Large intestine (tissue), 3 donors: Measurements from ENCODE around the gene XXYLT1. TPM values are rescaled to one million over a fixed set of nuclear protein-coding genes. Genes with fewer than 3 reads are reported as not detected.

Experiments
- DNase-seq, 2 donors: peaks; one replicate each; pipeline versions ENCODE4 v3.0.0 to v3.0.0-alpha.2; 2013
- H3K27ac ChIP-seq: one replicate; pipeline ENCODE4 v1.5.1; 2013; ENCODE audit warnings: low read length
- H3K27me3 ChIP-seq: 2 replicates; pipeline ENCODE4 v1.6.1; 2013; ENCODE audit warnings: low read length; ENCODE audit not compliant: control insufficient read depth, insufficient read depth
- H3K36me3 ChIP-seq: 2 replicates; pipeline ENCODE4 v1.6.1; 2013; ENCODE audit warnings: low read length; ENCODE audit not compliant: control insufficient read depth, insufficient read depth
- H3K4me1 ChIP-seq: one replicate; pipeline ENCODE4 v1.6.1; 2013; ENCODE audit warnings: low read length; ENCODE audit not compliant: control insufficient read depth, insufficient read depth
- H3K4me3 ChIP-seq: one replicate; pipeline ENCODE4 v1.5.1; 2013; ENCODE audit warnings: low read length
- H3K9me3 ChIP-seq: one replicate; pipeline ENCODE4 v1.6.1; 2013; ENCODE audit warnings: mild to moderate bottlenecking, low read depth, low read length, moderate library complexity; ENCODE audit not compliant: control insufficient read depth
- WGBS: methylation state at CpG from one replicate; pipeline ENCODE4 v1.1.5; 2013; ENCODE audit warnings: low lambda C conversion rate; ENCODE audit not compliant: insufficient coverage; 5-methylcytosine and 5-hydroxymethylcytosine counted together
- polyA plus RNA-seq: library from polyadenylated mRNA; unstranded; fragments of 120-200 nt; gene quantifications from one replicate; pipeline ENCODE4 v1.2.1, GENCODE V29; 2013

Gene XXYLT1
- polyA plus RNA-seq, 1 donor = 14.0 TPM

- peaks cover 14% of the 10 kb centered on the region for H3K4me1 ChIP-seq
- H3K36me3 ChIP-seq = no peaks in the 10 kb centered on the region
- no CpG with 5 or more reads among the region's 9 CpGs for WGBS
- H3K27ac ChIP-seq = no peak overlapping the region
- no peaks in the 10 kb centered on the region for H3K27me3 ChIP-seq
- DNase-seq = no peak
- H3K9me3 ChIP-seq = peaks cover 4% of the 10 kb centered on the region
- no peak overlapping the region for H3K4me3 ChIP-seq
These were observed 63.9 kb downstream of the XXYLT1 start for GRCh38 chr3:195207056-195207455.

DNA sequence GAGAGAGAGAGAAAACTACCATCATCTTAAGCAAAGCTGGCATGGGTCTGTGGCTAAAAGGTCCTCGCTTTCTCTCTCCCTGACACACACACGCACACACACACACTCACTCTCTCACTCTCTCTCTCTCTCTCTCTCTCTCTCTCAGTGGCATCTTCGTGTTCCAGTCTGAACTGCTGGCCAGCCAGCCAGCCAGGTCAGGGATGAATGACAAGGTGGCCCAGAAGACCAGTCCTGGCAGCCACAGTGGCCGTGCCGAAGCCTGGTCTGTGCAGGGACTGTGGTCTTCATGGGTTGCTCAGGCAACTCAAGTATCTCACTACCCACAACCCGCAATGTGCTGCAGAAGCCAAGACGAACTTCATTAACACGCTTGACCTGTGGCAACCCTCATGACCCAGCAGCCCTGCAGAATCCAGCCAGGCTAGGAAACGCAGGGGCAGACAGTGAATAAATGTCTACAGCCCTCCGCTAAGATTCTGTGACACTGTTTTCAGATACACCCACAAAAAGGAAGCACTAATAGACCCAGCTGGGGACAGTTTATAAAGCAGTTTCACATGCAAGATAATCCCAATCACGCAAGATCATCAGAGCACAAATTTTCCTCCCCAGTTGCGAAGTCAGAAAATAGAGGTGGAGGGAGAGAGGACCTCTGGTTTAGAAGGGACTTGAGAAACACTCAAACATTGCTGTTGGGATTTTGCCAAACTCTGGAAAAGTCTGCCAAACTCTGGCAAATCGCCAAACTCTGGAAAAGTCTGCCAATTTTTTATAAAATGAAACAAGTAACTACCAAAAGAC lies 66.4 kb downstream of the XXYLT1 start:
- Histone ChIP-seq H3K4me1 (peaks cover 7% of the 10 kb centered on the region), H3K4me3 (no peak overlapping the region), H3K27ac (no peak overlapping the region), H3K36me3 (no peaks in the 10 kb centered on the region), H3K9me3 (peaks cover 4% of the 10 kb centered on the region), H3K27me3 (no peaks in the 10 kb centered on the region)
- WGBS = 76% methylated on average over 2 of the region's 13 CpGs
- DNase-seq = no peak

GRCh38 chr3:195203606-195204005 lies 67.4 kb downstream of the XXYLT1 start:
- Histone ChIP-seq H3K4me1 (peaks cover 3% of the 10 kb centered on the region), H3K27me3 (no peaks in the 10 kb centered on the region), H3K9me3 (peaks cover 4% of the 10 kb centered on the region), H3K4me3 (no peak overlapping the region), H3K36me3 (no peaks in the 10 kb centered on the region), H3K27ac (no peak overlapping the region)
- WGBS = no CpG with 5 or more reads among the region's 6 CpGs
- DNase-seq = no peak

- no peaks in the 10 kb centered on the region for H3K36me3 ChIP-seq
- no peaks in the 10 kb centered on the region for H3K27me3 ChIP-seq
- H3K27ac ChIP-seq = no peak overlapping the region
- DNase-seq = no peak
- WGBS = 100% methylated on average over 1 of the region's 3 CpGs
- no peaks in the 10 kb centered on the region for H3K9me3 ChIP-seq
- peaks cover 3% of the 10 kb centered on the region for H3K4me1 ChIP-seq
- H3K4me3 ChIP-seq = no peak overlapping the region
These were observed 69.7 kb downstream of the XXYLT1 start for GRCh38 chr3:195201295-195201694.

DNA sequence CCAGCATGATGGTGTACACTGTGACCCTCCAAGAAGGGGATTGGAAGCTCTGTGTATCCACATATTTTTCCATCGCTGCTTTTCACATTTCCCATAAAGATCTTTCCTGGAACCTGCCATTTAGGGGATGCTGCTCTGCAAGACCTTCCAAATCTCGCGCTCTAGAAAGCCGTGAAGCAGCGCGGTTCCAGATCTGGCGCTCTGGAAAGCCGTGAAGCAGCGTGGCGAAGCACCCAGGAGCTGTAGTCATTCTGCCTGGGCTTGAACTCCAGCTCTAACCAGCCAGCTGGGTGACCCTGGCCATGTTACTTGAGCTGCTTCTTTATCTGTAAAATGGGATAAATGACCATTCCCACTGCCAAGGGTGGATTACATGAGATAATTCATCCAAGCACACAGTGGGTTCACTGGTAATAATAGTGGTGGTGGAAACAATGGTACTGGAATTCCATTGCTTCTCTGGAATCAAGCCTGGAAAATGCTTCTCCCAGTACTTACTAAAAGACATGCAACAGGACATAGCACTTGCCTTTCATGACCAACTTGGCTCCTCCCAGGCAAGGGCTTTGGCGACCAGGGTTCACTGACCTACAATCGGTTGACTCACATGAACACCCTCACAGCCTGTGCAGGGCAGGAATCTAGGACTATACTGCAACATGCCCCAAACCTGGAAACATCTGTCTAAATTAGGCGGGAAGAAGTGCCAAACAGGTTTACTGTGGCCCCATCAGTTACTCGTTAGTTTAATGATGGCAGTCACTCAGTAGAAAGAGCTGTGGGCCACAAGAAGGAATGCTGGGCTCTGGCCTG lies 70.7 kb downstream of the XXYLT1 start:
- H3K9me3 ChIP-seq = no peaks in the 10 kb centered on the region
- H3K4me3 ChIP-seq = no peak overlapping the region
- peaks cover 3% of the 10 kb centered on the region for H3K4me1 ChIP-seq
- no peak for DNase-seq
- no peaks in the 10 kb centered on the region for H3K27me3 ChIP-seq
- H3K36me3 ChIP-seq = no peaks in the 10 kb centered on the region
- 100% methylated on average over 1 of the region's 14 CpGs for WGBS
- no peak overlapping the region for H3K27ac ChIP-seq

DNA sequence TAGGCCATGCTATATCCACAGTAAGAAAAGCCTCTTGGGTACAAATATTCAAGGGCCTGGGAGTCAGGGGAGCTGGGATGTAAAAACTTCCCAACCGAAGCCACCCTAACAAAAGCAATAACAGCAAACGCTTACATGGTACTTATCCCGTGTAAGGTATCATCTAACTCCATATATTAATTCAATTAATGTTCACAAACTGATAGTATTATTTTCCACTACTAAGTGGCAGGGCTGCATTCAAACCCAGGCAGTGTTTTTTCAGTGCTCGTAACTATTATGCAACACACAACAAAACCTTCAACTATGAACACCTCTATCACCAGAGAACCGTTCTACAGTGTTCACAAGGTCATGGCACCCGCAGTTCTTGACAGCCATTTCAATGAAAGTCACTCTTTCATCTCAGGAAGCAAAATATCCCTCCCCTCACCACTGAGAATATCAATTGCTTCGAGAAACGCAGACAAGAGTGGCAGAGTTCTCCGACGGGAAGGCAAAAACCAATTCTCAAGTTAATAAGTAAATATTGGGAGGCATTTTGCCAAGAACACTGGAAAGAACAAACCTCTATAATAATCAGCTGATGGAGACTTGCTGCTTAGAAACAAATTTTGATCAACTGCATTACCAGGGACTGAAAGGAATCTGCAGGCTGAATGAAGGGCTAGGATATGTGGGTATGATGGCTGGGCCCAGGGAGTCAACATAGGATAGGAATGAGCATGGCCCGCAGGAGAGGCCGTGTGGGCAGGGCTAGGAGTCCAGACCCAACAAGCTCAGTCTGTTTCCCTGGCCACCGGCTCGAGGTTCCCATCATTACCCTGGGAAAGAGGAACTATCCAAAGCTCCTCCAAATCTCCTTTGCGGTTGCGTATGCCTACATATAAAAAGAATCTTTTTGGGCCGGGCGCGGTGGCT lies 72.3 kb downstream of the XXYLT1 start:
- WGBS = 80% methylated on average over 2 of the region's 19 CpGs
- H3K4me1 ChIP-seq = peaks cover 3% of the 10 kb centered on the region
- DNase-seq = no peak
- no peaks in the 10 kb centered on the region for H3K27me3 ChIP-seq
- H3K4me3 ChIP-seq = no peak overlapping the region
- H3K36me3 ChIP-seq = no peaks in the 10 kb centered on the region
- no peak overlapping the region for H3K27ac ChIP-seq
- no peaks in the 10 kb centered on the region for H3K9me3 ChIP-seq

- no peaks in the 10 kb centered on the region for H3K36me3 ChIP-seq
- H3K27ac ChIP-seq = no peak overlapping the region
- WGBS = no CpG with 5 or more reads among the region's 11 CpGs
- no peaks in the 10 kb centered on the region for H3K9me3 ChIP-seq
- H3K27me3 ChIP-seq = no peaks in the 10 kb centered on the region
- DNase-seq = no peak
- no peak overlapping the region for H3K4me3 ChIP-seq
- no peaks in the 10 kb centered on the region for H3K4me1 ChIP-seq
These were observed 73.1 kb downstream of the XXYLT1 start for GRCh38 chr3:195197765-195198425.

GRCh38 chr3:195196266-195196665 lies 74.7 kb downstream of the XXYLT1 start:
- Histone ChIP-seq H3K36me3 (no peaks in the 10 kb centered on the region), H3K27ac (no peak overlapping the region), H3K9me3 (peaks cover 2% of the 10 kb centered on the region), H3K4me1 (no peaks in the 10 kb centered on the region), H3K27me3 (no peaks in the 10 kb centered on the region), H3K4me3 (no peak overlapping the region)
- WGBS = no CpG with 5 or more reads among the region's 5 CpGs
- DNase-seq = no peak

GRCh38 chr3:195195321-195196209 lies 75.4 kb downstream of the XXYLT1 start:
- Histone ChIP-seq H3K36me3 (no peaks in the 10 kb centered on the region), H3K4me1 (no peaks in the 10 kb centered on the region), H3K4me3 (no peak overlapping the region), H3K9me3 (peaks cover 9% of the 10 kb centered on the region), H3K27ac (no peak overlapping the region), H3K27me3 (no peaks in the 10 kb centered on the region)
- WGBS = no CpG with 5 or more reads among the region's 17 CpGs
- no peak for DNase-seq
